ENCODE results near the gene CCDC187.

Gene CCDC187

DNA sequence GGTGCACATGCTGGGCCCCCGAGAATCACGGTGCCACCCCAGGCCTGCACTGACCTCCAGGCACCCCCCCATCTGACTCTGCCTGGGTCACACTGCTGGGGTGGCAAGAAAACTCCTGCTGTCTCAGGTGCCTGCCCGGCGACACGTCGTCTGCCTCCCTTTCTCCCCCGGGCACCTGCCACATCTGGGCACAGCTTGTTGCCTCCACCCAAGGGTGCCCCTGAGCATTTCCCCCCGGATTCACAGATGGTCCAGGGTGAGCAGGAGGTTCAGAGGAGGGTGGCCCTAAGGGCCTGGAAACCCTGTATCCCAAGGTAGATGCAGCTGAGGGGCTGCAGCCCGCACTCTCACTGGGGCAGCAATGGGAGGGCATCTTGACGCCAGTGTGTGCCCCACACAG is 43.4 kb downstream of the CCDC187 start:
- Histone ChIP-seq H3K4me3 (no peak overlapping the region), H3K36me3 (no peaks in the 10 kb centered on the region), H3K9me3 (no peaks in the 10 kb centered on the region), H3K27ac (no peak overlapping the region), H3K27me3 (peaks cover 0 to 59% of the 10 kb centered on the region in 2 donors), H3K4me1 (no peaks in the 10 kb centered on the region)
- intact Hi-C loops (cut with DNase I; ENCODE audit: low total_unique reads) = no loop called here
- TF ChIP-seq CTCF (IDR thresholded peaks at IDR 0.05) = no peak
- DNase-seq = no peak

GRCh38 chr9:136259836-136260235 is 44.1 kb downstream of the CCDC187 start:
- H3K4me3 ChIP-seq = no peak overlapping the region
- no peak overlapping the region for H3K27ac ChIP-seq
- peaks cover 0 to 66% of the 10 kb centered on the region in 2 donors for H3K27me3 ChIP-seq
- no peaks in the 10 kb centered on the region for H3K36me3 ChIP-seq
- DNase-seq = no peak
- no peaks in the 10 kb centered on the region for H3K9me3 ChIP-seq
- TF ChIP-seq CTCF (IDR thresholded peaks at IDR 0.05) = no peak
- H3K4me1 ChIP-seq = no peaks in the 10 kb centered on the region
- intact Hi-C loops (cut with DNase I; ENCODE audit: low total_unique reads) = no loop called here

- H3K27ac ChIP-seq = no peak overlapping the region
- TF ChIP-seq CTCF (IDR thresholded peaks at IDR 0.05) = no peak
- H3K27me3 ChIP-seq = peaks cover 0 to 69% of the 10 kb centered on the region in 2 donors
- no peak for DNase-seq
- intact Hi-C loops (cut with DNase I; ENCODE audit: low total_unique reads) = no loop called here
- no peak overlapping the region for H3K4me3 ChIP-seq
- H3K36me3 ChIP-seq = no peaks in the 10 kb centered on the region
- H3K4me1 ChIP-seq = no peaks in the 10 kb centered on the region
- no peaks in the 10 kb centered on the region for H3K9me3 ChIP-seq
Measured at GRCh38 chr9:136259517-136259813, 44.4 kb downstream of the CCDC187 start.

- no peak overlapping the region for H3K27ac ChIP-seq
- H3K36me3 ChIP-seq = no peaks in the 10 kb centered on the region
- H3K27me3 ChIP-seq = peaks cover 0 to 69% of the 10 kb centered on the region in 2 donors
- intact Hi-C loops (cut with DNase I; ENCODE audit: low total_unique reads) = no loop called here
- no peak overlapping the region for H3K4me3 ChIP-seq
- DNase-seq = no peak
- no peak for TF ChIP-seq CTCF (IDR thresholded peaks at IDR 0.05)
- H3K4me1 ChIP-seq = no peaks in the 10 kb centered on the region
- H3K9me3 ChIP-seq = no peaks in the 10 kb centered on the region
Measured at GRCh38 chr9:136258786-136259516, 44.9 kb downstream of the CCDC187 start.

DNA sequence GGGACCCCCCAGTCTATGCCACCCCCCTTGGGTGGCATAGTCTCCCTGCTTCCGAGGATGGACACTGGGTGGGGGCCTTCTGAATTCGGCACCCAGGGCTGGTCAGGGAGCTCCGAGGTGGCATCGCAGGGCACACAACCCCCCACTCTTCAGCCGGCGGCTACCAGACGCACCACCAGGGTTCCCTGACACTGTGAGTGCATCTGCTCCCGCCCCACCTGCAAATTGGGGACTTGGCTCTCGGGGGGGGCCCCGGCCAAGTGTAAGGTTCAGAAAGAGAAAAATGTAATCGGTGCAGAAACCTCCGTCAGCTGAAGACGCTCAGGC is 45.6 kb downstream of the CCDC187 start:
- no peak overlapping the region for H3K4me3 ChIP-seq
- intact Hi-C loops (cut with DNase I; ENCODE audit: low total_unique reads) = no loop called here
- no peaks in the 10 kb centered on the region for H3K4me1 ChIP-seq
- TF ChIP-seq CTCF (IDR thresholded peaks at IDR 0.05) = no peak
- H3K9me3 ChIP-seq = no peaks in the 10 kb centered on the region
- H3K27ac ChIP-seq = no peak overlapping the region
- no peak for DNase-seq
- H3K27me3 ChIP-seq = peaks cover 0 to 70% of the 10 kb centered on the region in 2 donors
- H3K36me3 ChIP-seq = no peaks in the 10 kb centered on the region
